Tibial nerve (tissue), 4 donors: ENCODE measurements around the gene SMARCAL1. TPM values are rescaled to one million over a fixed set of nuclear protein-coding genes. Genes with fewer than 3 reads are reported as not detected.
"Not testable (repeated sequence)": the region's sequence is repeated elsewhere in the genome, so short reads cannot be mapped to it uniquely, and the experiment has no call there.

ENCODE experiments used
- DNase-seq, 2 donors: peaks; one replicate each; pipeline ENCODE4 v3.0.0-alpha.2; 2019; ENCODE audit warnings: low spot score in 2 of 2
- H3K27ac ChIP-seq, 4 donors: fragments of 200-600 bp; sonication (generic) in 3 of 4; one replicate each; pipeline ENCODE4 v1.5.1; 2017 to 2019; ENCODE audit warnings: mild to moderate bottlenecking in 1 of 4
- H3K27me3 ChIP-seq, 2 donors: fragments of 200-600 bp; sonication (generic) in 1 of 2; one replicate each; pipeline versions ENCODE4 v1.5.1 to v1.6.0; 2017 to 2019
- H3K36me3 ChIP-seq, 3 donors: fragments of 200-600 bp; sonication (generic); one replicate each; pipeline ENCODE4 v1.5.1; 2018 to 2019
- H3K4me1 ChIP-seq, 4 donors: fragments of 200-600 bp; sonication (generic) in 3 of 4; one replicate each; pipeline ENCODE4 v1.5.1; 2017 to 2019
- H3K4me3 ChIP-seq, 4 donors: fragments of 200-600 bp; sonication (generic) in 3 of 4; one replicate each; pipeline ENCODE4 v1.5.1; 2017 to 2019; ENCODE audit warnings: mild to moderate bottlenecking in 1 of 4, moderate library complexity in 1 of 4
- H3K9me3 ChIP-seq, 4 donors: fragments of 200-600 bp; sonication (generic) in 3 of 4; one replicate each; pipeline ENCODE4 v1.5.1; 2017 to 2019
- EP300 ChIP-seq, 2 donors: sonication (generic); formaldehyde crosslinking; IDR thresholded peaks; one replicate each; pipeline ENCODE4 v1.6.1; 2017; ENCODE audit warnings: antibody characterized with exemption in 2 of 2, mild to moderate bottlenecking in 1 of 2
- POLR2A ChIP-seq, 2 donors: fragments of 450-650 bp; IDR thresholded peaks; one replicate each; pipeline ENCODE4 v1.6.1; 2017; ENCODE audit warnings: antibody characterized with exemption in 2 of 2, mild to moderate bottlenecking in 2 of 2, moderate library complexity in 2 of 2
- WGBS, 2 donors: methylation state at CpG; one replicate each; pipeline ENCODE4 v1.1.5; 2018; 5-methylcytosine and 5-hydroxymethylcytosine counted together
- total RNA-seq, 4 donors: library from RNA; depleted of rRNA; stranded (reverse); fragments of >200 nt; gene quantifications; one replicate each; pipeline ENCODE4 v1.1.0, GENCODE V29; 2016
- TF ChIP-seq, protein P1 (sequence below), 5 experiments: fragments of 200-600 bp in 3 of 5; fragments of 450-650 bp in 2 of 5; sonication (generic) in 3 of 5; IDR thresholded peaks; one replicate each; pipeline ENCODE4 v1.5.1; 2016 to 2019; ENCODE audit warnings: antibody characterized with exemption in 5 of 5, mild to moderate bottlenecking in 3 of 5, moderate library complexity in 2 of 5

Gene SMARCAL1
- total RNA-seq, 4 donors from 2014 or later: 11.7 to 35.5 (median 27.5) TPM

DNA sequence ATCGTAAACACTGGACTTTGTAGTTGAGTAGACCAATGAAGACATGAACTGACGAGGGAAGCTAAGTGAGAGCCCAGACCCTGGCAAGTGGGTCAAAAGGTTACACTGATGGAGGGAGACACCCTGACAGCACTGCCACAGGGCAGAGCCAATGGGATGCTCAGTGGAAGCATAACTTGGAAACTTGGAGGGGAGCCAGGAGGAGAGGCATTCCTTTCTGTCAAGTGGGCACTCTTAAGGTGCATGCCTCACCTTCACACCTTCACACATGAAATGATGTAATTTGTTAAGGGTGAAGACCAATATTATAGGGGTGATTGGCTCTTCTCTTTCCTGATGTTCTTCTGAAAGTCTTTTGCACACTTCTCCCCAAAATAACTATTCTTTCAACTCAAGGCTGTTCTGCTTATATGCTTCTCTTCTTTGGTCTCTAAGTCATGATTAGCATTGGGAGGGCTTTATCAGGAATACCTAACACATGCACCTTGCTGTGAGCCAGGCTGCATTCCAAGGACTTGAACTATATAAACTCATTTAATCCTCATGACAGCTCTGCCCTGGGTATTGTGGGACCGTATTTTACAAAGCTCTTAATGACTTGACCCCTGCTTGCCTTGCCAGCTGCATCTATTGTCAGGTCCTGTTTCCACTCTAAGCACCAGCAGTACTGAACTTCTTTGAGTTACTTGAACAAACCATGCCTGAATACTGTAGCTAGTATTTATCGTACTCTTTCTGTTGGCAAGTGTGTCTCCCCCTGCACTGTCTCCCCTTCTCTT, 105.4 kb downstream of the SMARCAL1 start:
- no peak overlapping the region for H3K27ac ChIP-seq
- TF ChIP-seq, protein P1, sequence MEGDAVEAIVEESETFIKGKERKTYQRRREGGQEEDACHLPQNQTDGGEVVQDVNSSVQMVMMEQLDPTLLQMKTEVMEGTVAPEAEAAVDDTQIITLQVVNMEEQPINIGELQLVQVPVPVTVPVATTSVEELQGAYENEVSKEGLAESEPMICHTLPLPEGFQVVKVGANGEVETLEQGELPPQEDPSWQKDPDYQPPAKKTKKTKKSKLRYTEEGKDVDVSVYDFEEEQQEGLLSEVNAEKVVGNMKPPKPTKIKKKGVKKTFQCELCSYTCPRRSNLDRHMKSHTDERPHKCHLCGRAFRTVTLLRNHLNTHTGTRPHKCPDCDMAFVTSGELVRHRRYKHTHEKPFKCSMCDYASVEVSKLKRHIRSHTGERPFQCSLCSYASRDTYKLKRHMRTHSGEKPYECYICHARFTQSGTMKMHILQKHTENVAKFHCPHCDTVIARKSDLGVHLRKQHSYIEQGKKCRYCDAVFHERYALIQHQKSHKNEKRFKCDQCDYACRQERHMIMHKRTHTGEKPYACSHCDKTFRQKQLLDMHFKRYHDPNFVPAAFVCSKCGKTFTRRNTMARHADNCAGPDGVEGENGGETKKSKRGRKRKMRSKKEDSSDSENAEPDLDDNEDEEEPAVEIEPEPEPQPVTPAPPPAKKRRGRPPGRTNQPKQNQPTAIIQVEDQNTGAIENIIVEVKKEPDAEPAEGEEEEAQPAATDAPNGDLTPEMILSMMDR (IDR thresholded peaks at IDR 0.05): no peak
- TF ChIP-seq POLR2A (IDR thresholded peaks at IDR 0.05) (no peak), EP300 (IDR thresholded peaks at IDR 0.05) (no peak)

DNA sequence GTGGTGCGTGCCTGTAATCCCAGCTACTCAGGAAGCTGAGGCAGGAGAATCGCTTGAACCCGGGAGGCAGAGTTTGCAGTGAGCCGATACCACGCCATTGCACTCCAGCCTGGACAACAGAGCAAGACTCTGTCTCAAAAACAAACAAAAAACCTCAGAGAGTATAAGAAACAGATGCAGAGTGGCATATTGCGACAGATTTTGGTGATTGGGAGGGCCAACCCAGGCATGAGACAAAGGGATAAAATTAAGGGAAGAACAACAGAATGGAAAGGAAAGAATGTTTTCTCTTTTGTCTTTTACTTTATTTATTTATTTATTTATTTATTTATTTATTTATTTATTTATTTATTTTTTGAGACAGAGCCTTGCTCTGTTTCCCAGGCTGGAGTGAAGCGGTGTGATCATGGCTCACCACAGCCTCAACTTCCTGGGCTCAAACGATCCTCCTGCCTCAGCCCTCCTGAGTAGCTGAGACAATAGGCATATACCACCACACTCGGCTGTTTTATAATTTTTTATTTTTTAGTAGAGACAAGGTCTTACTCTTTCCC, 106.4 kb downstream of the SMARCAL1 start:
- DNase-seq, H3K27ac ChIP-seq, H3K4me1 ChIP-seq, H3K9me3 ChIP-seq, H3K4me3 ChIP-seq, H3K36me3 ChIP-seq, H3K27me3 ChIP-seq: not testable (repeated sequence)
- 87 to 88% methylated on average over 9 of the region's 9 CpGs for WGBS, 2 donors

More for the DNA sequence above, 105.4 kb downstream of the SMARCAL1 start:
- 72 to 76% methylated on average over 4 of the region's 4 CpGs for WGBS, 2 donors
- Histone ChIP-seq H3K4me1 (peaks cover 0 to 9% (median 0%) of the 10 kb centered on the region in 4 donors), H3K36me3 (peaks cover 0 to 7% (median 0%) of the 10 kb centered on the region in 3 donors), H3K27me3 (no peaks in the 10 kb centered on the region), H3K9me3 (no peaks in the 10 kb centered on the region), H3K4me3 (no peak overlapping the region)
- DNase-seq: no peak

DNA sequence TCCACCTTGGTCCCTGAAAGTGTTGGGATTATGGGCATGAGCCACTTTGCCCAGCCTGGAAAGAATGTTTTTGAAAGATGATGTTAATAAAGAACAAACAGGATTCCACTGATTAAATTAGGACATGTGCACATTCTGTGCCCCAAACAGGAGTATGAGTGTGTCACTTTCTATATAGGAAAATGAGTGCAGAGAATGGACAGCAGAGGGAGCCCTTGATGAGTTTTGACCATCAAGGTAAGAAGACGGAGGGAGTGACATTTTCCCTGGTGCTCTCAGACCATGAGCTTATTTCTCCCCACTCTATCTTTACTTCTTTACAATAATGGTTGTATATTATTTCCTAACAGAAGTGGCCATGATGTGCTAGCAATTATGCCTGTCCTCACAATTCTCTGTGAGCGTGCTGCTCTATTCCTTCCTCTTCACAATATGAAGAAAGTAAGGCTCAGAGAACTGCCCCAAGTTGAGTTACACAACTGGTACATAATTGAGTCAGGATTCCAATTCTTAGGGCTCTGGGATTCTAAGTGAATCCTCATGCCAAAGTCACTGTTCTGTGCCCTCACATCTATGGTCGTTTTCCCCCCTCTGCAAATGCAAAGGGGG, 107.0 kb downstream of the SMARCAL1 start:
- Histone ChIP-seq H3K27me3 (no peaks in the 10 kb centered on the region), H3K4me3 (no peak overlapping the region), H3K9me3 (no peaks in the 10 kb centered on the region), H3K27ac (no peak overlapping the region), H3K4me1 (peaks cover 0 to 9% (median 0%) of the 10 kb centered on the region in 4 donors), H3K36me3 (peaks cover 0 to 7% (median 0%) of the 10 kb centered on the region in 3 donors)
- 57 to 58% methylated on average over 3 of the region's 3 CpGs for whole genome bisulfite sequencing, 2 donors
- DNase-seq: peak; percentile 53 to 93
- TF ChIP-seq EP300 (IDR thresholded peaks at IDR 0.05) (peak in 1 of 2 donors; percentile 19), POLR2A (IDR thresholded peaks at IDR 0.05) (no peak)
- TF ChIP-seq, protein P1 (IDR thresholded peaks at IDR 0.05): peak; percentile 66 to 89 (median 71)

DNA sequence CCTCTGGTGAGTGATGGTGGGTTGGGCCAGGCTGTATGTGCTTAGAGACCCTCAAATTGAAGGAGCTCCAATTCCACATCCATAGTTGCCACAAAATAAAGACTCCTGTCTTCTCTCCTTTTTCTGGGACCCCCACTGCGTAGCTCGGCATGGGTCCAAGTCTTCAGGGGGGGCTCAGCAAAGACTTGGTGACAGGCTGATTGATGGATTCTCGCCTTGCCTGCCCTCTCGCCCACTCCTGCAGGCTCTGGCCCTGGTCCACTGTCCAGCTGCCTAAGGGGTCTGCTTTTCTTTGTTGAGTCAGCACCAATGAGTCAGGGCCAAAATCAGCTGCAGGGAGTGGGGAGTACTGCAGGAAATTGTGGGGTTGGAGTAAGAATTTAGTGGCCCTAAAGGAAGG, 107.8 kb downstream of the SMARCAL1 start:
- Histone ChIP-seq H3K4me3 (no peak overlapping the region), H3K9me3 (no peaks in the 10 kb centered on the region), H3K27ac (no peak overlapping the region), H3K4me1 (peaks cover 0 to 9% (median 0%) of the 10 kb centered on the region in 4 donors), H3K36me3 (peaks cover 0 to 7% (median 0%) of the 10 kb centered on the region in 3 donors), H3K27me3 (no peaks in the 10 kb centered on the region)
- no peak for TF ChIP-seq POLR2A (IDR thresholded peaks at IDR 0.05)
- TF ChIP-seq EP300 (IDR thresholded peaks at IDR 0.05): no peak
- TF ChIP-seq, protein P1 (IDR thresholded peaks at IDR 0.05): no peak
- 42 to 44% methylated on average over 4 of the region's 4 CpGs for WGBS, 2 donors
- no peak for DNase-seq

DNA sequence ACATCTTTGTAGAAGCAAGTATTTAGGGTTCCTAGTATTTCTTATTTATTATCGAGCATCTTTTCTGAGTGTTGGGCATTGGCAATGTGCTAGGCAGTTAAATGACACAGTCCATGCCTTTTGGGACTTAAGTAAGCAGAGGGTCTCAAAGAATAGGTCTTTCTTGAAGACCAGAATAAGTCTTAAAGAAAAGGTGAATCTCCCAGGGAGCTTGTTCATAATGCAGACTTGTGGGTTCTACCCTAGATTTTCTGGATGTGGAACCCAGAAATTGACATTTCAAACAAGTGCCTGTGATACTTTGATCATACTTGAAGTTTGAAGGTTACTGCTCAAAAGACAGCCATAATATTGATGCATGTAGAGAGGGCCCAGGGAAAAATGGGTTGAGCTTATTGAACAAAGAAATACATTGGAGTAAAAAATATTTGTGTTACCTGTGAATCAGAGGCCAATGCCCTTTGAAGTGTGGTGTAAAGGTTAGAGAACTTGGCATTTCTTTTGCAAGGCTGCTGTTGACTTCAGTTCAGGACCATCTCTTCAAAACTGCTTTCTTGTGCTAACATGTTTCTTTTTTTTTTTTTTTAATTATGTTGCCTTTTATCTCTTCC, 110.7 kb downstream of the SMARCAL1 start:
- Histone ChIP-seq H3K4me1 (peaks cover 0 to 9% (median 0%) of the 10 kb centered on the region in 4 donors), H3K27me3 (no peaks in the 10 kb centered on the region), H3K36me3 (peaks cover 0 to 7% (median 0%) of the 10 kb centered on the region in 3 donors), H3K27ac (no peak overlapping the region), H3K4me3 (no peak overlapping the region), H3K9me3 (no peaks in the 10 kb centered on the region)
- no peak for TF ChIP-seq POLR2A (IDR thresholded peaks at IDR 0.05)
- TF ChIP-seq, protein P1 (IDR thresholded peaks at IDR 0.05): no peak
- TF ChIP-seq EP300 (IDR thresholded peaks at IDR 0.05): no peak
- DNase-seq: no peak
- 94 to 100% methylated on average over 1 of the region's 1 CpG for WGBS, 2 donors
